GM12865 (cell line): ENCODE measurements around the gene SH3PXD2A.

Experiments
- DNase-seq: peaks from one replicate; pipeline ENCODE4 v3.0.0; 2010; ENCODE audit warnings: low read depth
- H3K4me3 ChIP-seq: 2 replicates; pipeline ENCODE4 v1.5.1; 2011; ENCODE audit warnings: mild to moderate bottlenecking, low read depth, low read length, control low read depth
- TF ChIP-seq, protein P1 (sequence below): IDR thresholded peaks from 2 replicates; pipeline ENCODE4 v1.5.1; 2011; ENCODE audit warnings: low read length, control low read depth, low read depth, inconsistent platforms; ENCODE audit not compliant: insufficient read depth; ENCODE audit errors: missing control alignments

SH3PXD2A gene

DNA sequence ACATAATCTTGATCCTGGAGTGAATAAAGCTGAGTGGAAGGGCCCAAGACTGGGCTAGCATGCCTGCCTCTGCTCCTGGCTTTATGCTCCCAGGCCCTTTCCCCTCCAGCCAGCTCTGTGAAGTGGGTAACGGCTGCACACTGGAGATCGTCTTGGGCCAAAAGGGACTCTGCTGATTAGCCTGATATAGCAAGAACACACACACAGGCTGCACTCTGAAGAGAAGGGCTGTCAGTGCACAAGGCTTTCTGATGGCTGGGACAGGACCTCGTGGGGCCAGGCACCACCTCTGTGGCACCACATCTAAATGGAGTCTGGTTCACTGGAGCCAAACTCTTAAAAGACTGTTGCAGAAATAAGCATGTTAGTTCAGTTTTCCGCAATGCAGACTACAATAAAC, 200.5 kb downstream of the SH3PXD2A start:
- DNase-seq, result no peak
- TF ChIP-seq, protein P1, sequence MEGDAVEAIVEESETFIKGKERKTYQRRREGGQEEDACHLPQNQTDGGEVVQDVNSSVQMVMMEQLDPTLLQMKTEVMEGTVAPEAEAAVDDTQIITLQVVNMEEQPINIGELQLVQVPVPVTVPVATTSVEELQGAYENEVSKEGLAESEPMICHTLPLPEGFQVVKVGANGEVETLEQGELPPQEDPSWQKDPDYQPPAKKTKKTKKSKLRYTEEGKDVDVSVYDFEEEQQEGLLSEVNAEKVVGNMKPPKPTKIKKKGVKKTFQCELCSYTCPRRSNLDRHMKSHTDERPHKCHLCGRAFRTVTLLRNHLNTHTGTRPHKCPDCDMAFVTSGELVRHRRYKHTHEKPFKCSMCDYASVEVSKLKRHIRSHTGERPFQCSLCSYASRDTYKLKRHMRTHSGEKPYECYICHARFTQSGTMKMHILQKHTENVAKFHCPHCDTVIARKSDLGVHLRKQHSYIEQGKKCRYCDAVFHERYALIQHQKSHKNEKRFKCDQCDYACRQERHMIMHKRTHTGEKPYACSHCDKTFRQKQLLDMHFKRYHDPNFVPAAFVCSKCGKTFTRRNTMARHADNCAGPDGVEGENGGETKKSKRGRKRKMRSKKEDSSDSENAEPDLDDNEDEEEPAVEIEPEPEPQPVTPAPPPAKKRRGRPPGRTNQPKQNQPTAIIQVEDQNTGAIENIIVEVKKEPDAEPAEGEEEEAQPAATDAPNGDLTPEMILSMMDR, result no peak
- H3K4me3 ChIP-seq, result no peak overlapping the region

DNA sequence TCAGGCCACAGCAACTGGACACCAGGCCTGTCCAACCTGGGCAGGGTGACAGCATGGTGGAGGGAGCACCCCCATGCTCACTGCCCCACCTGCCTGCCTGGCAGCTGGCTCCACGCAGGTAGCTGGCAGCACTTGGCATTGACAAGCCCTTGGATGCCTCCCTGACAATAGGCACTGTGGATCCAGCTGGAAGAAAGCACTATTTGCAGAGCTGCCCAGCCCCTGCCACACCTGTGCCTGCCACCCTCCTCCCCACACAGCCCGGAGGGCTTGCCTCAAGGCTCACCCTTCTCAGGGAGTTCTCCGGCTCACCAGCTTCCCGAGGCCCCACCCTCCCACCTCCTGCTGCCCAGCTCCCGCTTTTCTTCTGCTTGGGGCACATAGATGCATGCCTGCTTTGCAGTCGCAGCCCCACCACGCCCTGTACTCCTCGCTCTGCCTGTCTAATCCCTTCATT, 201.8 kb downstream of the SH3PXD2A start:
- no peak for DNase-seq
- H3K4me3 ChIP-seq, result no peak overlapping the region
- TF ChIP-seq, protein P1, result no peak

DNA sequence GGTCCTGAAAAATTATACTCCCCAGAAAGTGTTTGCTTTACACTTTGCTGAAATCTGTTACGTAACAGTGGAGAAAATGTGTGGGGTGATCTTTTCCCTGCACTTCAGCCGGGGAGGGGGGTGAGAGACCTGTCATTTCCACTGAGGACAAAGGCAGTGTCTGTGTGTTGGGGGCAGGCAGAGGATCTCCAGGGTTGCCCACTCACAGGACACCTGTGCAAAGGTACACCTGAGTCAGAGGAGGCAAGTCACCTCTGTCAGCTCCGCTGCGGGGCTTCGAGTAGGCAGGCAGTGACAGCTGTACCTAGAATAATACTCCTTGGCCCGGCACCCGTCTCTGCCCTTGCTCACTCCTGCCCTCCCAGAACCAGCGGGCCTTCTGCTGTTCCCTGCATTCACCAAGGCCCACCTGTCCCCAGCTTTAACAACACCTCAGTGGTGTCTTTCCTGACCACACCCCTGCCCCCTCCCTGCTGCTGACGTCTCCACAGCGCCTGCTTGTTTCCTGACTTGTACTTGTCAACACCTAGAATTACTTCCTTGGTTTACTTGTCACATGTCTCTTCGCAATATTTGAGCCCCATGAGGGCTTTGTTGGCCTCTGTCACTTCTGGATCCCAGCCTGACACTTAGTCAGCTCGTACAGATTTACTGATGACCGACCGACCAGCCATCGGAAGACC, 202.6 kb downstream of the SH3PXD2A start:
- H3K4me3 ChIP-seq, result no peak overlapping the region
- DNase-seq, result no peak
- TF ChIP-seq, protein P1, result no peak

DNA sequence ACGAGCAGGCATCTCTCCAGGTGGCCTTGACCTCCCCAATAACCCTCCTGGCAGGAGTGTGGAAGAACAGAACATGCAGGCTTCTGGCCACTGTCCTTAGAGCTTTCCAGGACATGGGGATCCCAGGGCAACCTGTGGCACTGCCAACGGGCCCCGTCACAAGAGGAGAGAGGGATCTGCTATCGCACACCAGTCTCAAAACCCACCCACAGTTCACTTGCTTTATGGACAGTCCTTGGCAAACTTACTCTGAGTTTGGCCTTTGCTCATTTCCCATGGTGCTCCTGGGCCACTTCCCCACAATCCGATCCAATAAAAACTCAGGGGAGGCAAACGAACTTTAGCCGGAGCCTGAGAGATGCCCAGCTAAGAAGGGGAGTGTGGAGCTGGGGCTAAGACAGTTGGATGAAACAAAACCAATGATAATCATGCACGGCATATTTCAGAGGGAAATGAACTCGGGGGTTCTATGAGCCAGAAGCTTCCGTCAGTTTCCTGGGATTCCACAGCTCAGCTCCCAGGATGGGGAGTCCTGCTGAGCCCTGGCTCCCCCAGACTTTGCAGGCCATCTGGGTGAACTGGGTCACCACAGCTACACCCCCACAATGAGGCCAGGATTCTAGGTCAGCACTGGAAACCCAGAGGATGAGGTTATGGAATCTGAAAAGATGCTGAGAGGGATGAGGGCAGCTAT, 203.4 kb downstream of the SH3PXD2A start:
- TF ChIP-seq, protein P1, result no peak
- DNase-seq, result no peak
- H3K4me3 ChIP-seq, result no peak overlapping the region

DNA sequence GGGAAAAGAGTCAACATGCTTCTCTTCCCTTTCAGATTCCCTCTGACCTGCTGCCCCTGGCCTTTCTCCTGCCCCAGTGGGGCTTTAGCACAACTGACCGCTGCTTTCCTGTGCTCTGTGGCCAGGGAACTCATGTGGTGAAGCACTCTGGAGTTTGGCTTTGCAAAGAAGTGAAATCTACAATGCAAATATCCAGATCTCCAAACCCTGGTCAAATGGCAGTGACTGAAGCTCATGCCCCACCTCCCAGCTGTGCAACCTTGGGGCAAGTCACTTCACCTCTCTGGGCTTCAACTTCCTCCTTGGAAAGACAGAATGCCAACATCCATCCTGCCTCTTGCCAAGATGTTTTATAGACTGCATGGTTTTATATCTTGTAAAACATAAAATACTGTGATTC, 204.0 kb downstream of the SH3PXD2A start:
- TF ChIP-seq, protein P1, result no peak
- DNase-seq, result no peak

DNA sequence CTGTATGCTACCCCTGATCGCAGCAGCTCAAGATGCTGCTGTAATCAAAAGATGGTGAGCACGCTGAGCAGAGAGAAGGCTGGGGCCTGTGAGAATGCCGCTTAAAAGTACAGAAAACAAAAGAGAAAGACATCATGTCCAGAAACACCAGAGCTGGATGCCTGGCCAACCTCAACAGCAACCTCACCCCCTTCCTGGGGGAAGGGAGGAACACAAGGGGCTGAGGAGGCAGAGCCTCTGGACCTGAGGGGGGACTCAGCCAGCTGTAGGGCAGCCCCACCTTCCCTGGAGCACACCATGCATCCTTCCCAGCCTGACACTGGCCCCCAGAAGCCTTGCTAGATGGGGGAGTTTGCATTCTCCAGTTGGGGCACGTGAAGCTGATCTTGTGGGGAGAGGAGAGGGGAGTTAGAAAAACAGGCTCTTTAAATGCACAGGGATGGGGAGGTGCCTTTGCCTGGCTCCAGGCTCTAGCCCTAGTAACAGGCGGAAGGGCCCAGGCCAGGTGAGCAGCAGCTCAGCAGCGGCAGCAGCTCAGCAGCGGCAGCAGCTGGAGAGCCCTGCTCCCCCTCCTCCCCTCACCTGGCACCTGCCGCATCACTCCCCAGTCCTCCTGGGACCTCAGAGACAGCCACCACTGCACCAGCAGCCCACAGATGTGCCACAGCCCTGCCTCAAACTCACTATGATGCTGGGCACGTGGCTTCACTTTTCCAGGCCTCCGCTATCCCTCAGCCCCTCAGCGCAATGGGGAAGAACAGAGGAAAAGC, 205.5 kb downstream of the SH3PXD2A start:
- TF ChIP-seq, protein P1, result no peak
- H3K4me3 ChIP-seq, result no peak overlapping the region
- DNase-seq, result no peak

More for the DNA sequence above, 204.0 kb downstream of the SH3PXD2A start:
- no peak overlapping the region for H3K4me3 ChIP-seq
